GM18508 (cell line): ENCODE results near the gene UROC1.

Experiments
- ATAC-seq: cut with Tn5 transposase; IDR thresholded peaks from one replicate; pipeline ENCODE4 v1.9.1; 2021; ENCODE audit warnings: moderate number of reproducible peaks; ENCODE audit not compliant: insufficient read depth, unreplicated experiment

The UROC1 gene

GRCh38 chr3:126484148-126484547 is 33.4 kb downstream of the UROC1 start:
- no peak for ATAC-seq

- ATAC-seq, result no peak
These were observed 34.2 kb downstream of the UROC1 start for GRCh38 chr3:126483321-126483761.

GRCh38 chr3:126482503-126483255 is 34.9 kb downstream of the UROC1 start:
- ATAC-seq, result no peak

- no peak for ATAC-seq
These were observed 35.6 kb downstream of the UROC1 start for GRCh38 chr3:126481808-126482502.

GRCh38 chr3:126480861-126481260 is 36.7 kb downstream of the UROC1 start:
- no peak for ATAC-seq

GRCh38 chr3:126480206-126480605 is 37.4 kb downstream of the UROC1 start:
- no peak for ATAC-seq

GRCh38 chr3:126479642-126480041 is 37.9 kb downstream of the UROC1 start:
- ATAC-seq, result no peak

GRCh38 chr3:126478581-126479310 is 38.8 kb downstream of the UROC1 start:
- no peak for ATAC-seq

- no peak for ATAC-seq
These were observed 40.6 kb downstream of the UROC1 start for GRCh38 chr3:126477061-126477380.

- no peak for ATAC-seq
These were observed 41.2 kb downstream of the UROC1 start for GRCh38 chr3:126476166-126477060.

- ATAC-seq, result no peak
These were observed 42.0 kb downstream of the UROC1 start, which contains the start of gene ZXDC for GRCh38 chr3:126475413-126476114. ZXDC (minus strand) TSS chr3:126475891; CDS start chr3:126475865, 26 bp downstream.

- no peak for ATAC-seq
These were observed 42.8 kb downstream of the UROC1 start for GRCh38 chr3:126474498-126475412.

GRCh38 chr3:126473292-126474168 is 44.0 kb downstream of the UROC1 start:
- ATAC-seq, result no peak

GRCh38 chr3:126472277-126473006 is 45.1 kb downstream of the UROC1 start:
- no peak for ATAC-seq

GRCh38 chr3:126469479-126469878 is 48.1 kb downstream of the UROC1 start:
- no peak for ATAC-seq

- ATAC-seq, result no peak
These were observed 49.3 kb downstream of the UROC1 start for GRCh38 chr3:126468028-126468891.
